Fibroblast of mammary gland (primary cell): ENCODE results near the gene SETBP1.
A peak's percentile ranks its signal among the peaks of the same experiment; 100 is the strongest.

Source experiments
- DNase-seq: peaks from one replicate; pipeline ENCODE4 v3.0.0-alpha.2; 2010; ENCODE audit warnings: low read depth
- H3K4me3 ChIP-seq: 2 replicates; pipeline ENCODE4 v1.5.1; 2011; ENCODE audit warnings: low read depth, mild to moderate bottlenecking, low read length, moderate library complexity; ENCODE audit not compliant: control insufficient read depth
- CTCF ChIP-seq: conservative IDR thresholded peaks from 2 replicates; pipeline ENCODE4 v1.5.1; 2011; ENCODE audit warnings: low read depth, low read length, inconsistent platforms; ENCODE audit not compliant: control insufficient read depth, insufficient read depth

Gene SETBP1

GRCh38 chr18:44659771-44660170 is 20.9 kb upstream of the SETBP1 start:
- no peak overlapping the region for H3K4me3 ChIP-seq
- no peak for TF ChIP-seq CTCF

GRCh38 chr18:44668270-44668975 is 12.3 kb upstream of the SETBP1 start:
- TF ChIP-seq CTCF, result no peak
- peak; percentile 32 for DNase-seq
- no peak overlapping the region for H3K4me3 ChIP-seq

More at GRCh38 chr18:44659771-44660170, 20.9 kb upstream of the SETBP1 start:
- DNase-seq, result no peak

- no peak for DNase-seq
- H3K4me3 ChIP-seq, result no peak overlapping the region
- TF ChIP-seq CTCF, result no peak
Observed at GRCh38 chr18:44671914-44672313, 8.8 kb upstream of the SETBP1 start.

GRCh38 chr18:44672506-44672905 is 8.2 kb upstream of the SETBP1 start:
- DNase-seq, result no peak
- H3K4me3 ChIP-seq, result no peak overlapping the region
- TF ChIP-seq CTCF, result no peak

DNA sequence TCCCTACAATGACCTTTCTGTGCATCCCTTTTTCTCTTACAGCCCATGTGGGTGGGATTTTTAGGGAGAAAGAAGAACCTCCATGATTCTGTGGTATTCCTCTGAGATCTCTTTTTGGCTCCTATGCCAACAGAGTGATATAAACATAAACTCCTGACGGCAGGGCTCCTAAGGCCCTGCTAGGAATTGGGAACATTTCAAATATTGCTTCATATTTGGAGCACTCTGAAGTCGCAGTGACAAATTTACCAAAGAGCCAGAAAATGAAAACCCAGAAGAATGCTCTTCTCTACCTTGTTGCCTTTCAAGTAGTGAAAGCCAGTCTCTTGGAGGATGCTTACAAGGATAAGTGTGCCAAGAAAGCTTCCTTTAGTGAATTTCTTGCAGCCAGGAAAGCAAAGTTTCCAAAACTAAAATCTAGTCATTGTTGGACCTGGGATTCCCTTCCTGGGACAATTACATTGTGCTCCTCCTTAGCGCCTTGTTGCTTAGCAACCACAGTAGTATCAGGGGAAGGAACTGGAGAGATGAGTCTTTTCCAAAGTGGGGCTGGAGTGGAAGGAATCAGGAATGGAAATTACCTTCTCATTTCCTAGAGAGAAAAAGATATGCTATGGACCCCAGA is 7.3 kb upstream of the SETBP1 start:
- DNase-seq, result no peak
- H3K4me3 ChIP-seq, result no peak overlapping the region
- no peak for TF ChIP-seq CTCF

- DNase-seq, result peak; percentile 7
- no peak for TF ChIP-seq CTCF
- H3K4me3 ChIP-seq, result no peak overlapping the region
Observed at GRCh38 chr18:44677933-44678332, 2.8 kb upstream of the SETBP1 start.

DNA sequence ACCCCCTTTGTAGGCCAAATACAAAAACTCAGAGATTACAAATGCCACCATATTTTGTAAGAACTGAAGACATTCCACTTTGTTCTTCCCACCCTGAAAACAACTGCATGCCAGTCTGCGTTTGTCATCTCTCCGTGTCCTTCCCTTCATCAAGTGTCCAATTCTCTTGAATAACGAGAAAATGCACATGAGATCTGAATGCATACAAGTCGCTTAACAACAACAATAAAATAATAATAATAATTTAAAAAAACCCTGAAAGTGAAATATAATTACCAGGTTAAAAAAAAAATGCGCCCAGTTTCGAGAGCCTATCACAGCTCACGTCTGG is 2.0 kb upstream of the SETBP1 start:
- no peak for TF ChIP-seq CTCF
- peak overlapping the region; percentile 35 for H3K4me3 ChIP-seq
- no peak for DNase-seq
